Gastrocnemius medialis (tissue), 4 donors: Measurements from ENCODE around the gene ASTN2. TPM values are rescaled to one million over a fixed set of nuclear protein-coding genes. Genes with fewer than 3 reads are reported as not detected.

Experiments
- ATAC-seq, 2 donors: fragments of 150-250 bp; one replicate each; pipeline ENCODE4 v1.9.1; 2016
- DNase-seq, 2 donors: peaks; one replicate each; pipeline ENCODE4 v3.0.0-alpha.2; 2019
- H3K27ac ChIP-seq, 4 donors: fragments of 200-600 bp; sonication (generic); 1 replicate in 1 of 4; 2 replicates in 3 of 4; pipeline ENCODE4 v1.5.1; 2016 to 2018; ENCODE audit warnings: mild to moderate bottlenecking in 2 of 4, moderate library complexity in 1 of 4
- H3K27me3 ChIP-seq, 3 donors: fragments of 200-600 bp; sonication (generic) in 2 of 3; 1 replicate in 1 of 3; 2 replicates in 2 of 3; pipeline versions ENCODE4 v1.5.1 to v1.6.0; 2016 to 2019; ENCODE audit warnings: mild to moderate bottlenecking in 1 of 3, moderate library complexity in 1 of 3
- H3K36me3 ChIP-seq, 2 donors: fragments of 200-600 bp; sonication (generic) in 1 of 2; one replicate each; pipeline ENCODE4 v1.5.1; 2017 to 2018
- H3K4me1 ChIP-seq, 2 donors: fragments of 200-600 bp; sonication (generic) in 1 of 2; one replicate each; pipeline ENCODE4 v1.5.1; 2016 to 2017; ENCODE audit warnings: mild to moderate bottlenecking in 2 of 2
- H3K4me3 ChIP-seq, 4 donors: fragments of 200-600 bp; sonication (generic) in 3 of 4; 1 replicate in 1 of 4; 2 replicates in 3 of 4; pipeline ENCODE4 v1.5.1; 2016 to 2019; ENCODE audit warnings: mild to moderate bottlenecking in 2 of 4
- H3K9me3 ChIP-seq, 3 donors: fragments of 200-600 bp; sonication (generic) in 2 of 3; 1 replicate in 1 of 3; 2 replicates in 2 of 3; pipeline ENCODE4 v1.5.1; 2016 to 2019
- CTCF ChIP-seq, 5 experiments: fragments of 450-650 bp in 3 of 5; fragments of 200-600 bp in 2 of 5; sonication (generic) in 2 of 5; IDR thresholded peaks in 4 of 5; conservative IDR thresholded peaks in 1 of 5; 1 replicate in 4 of 5; 2 replicates in 1 of 5; pipeline ENCODE4 v1.5.1; 2016 to 2019; ENCODE audit warnings: antibody characterized with exemption in 5 of 5, mild to moderate bottlenecking in 3 of 5, moderate library complexity in 3 of 5
- POLR2A ChIP-seq, 2 donors: fragments of 450-650 bp; IDR thresholded peaks; one replicate each; pipeline ENCODE4 v1.6.1; 2017; ENCODE audit warnings: antibody characterized with exemption in 2 of 2, mild to moderate bottlenecking in 2 of 2, moderate library complexity in 2 of 2
- in situ Hi-C, 4 donors: fragments of 200-750 bp; cut with MboI; loops; one replicate each; pipeline versions ENCODE4 v1.15.0 to v1.8.0; 2017; ENCODE audit warnings: low sequenced_read_pairs in 4 of 4
- intact Hi-C: fragments of 100-400 bp; cut with DNase I; formaldehyde crosslinking; loops from one replicate; pipeline ENCODE4 v1.15.1; 2023; ENCODE audit warnings: low total_unique reads
- total RNA-seq, 4 donors: library from RNA; depleted of rRNA; stranded (reverse); fragments of >200 nt; gene quantifications; one replicate each; pipeline versions ENCODE4 v1.1.0 to v1.2.3, GENCODE V29; 2016

Gene ASTN2
- total RNA-seq, 4 donors from 2014 or later, result 2.5 to 4.6 (median 3.7) TPM

- no peaks in the 10 kb centered on the region for H3K36me3 ChIP-seq
- intact Hi-C loops (no loop called here), in situ Hi-C loops (no loop called here)
- no peak overlapping the region for H3K4me3 ChIP-seq
- H3K4me1 ChIP-seq, result peaks cover 0 to 7% of the 10 kb centered on the region in 2 donors
- H3K27me3 ChIP-seq, result no peaks in the 10 kb centered on the region
- ATAC-seq (peak; percentile 62 to 70), DNase-seq (peak; percentile 29 to 77)
- TF ChIP-seq CTCF (IDR thresholded peaks at IDR 0.05 in 4 of 5, conservative IDR thresholded peaks at IDR 0.05 in 1 of 5), result no peak
- no peak for TF ChIP-seq POLR2A (IDR thresholded peaks at IDR 0.05)
- H3K27ac ChIP-seq, result peak overlapping the region; percentile 48 to 53 (median 49)
- H3K9me3 ChIP-seq, result no peaks in the 10 kb centered on the region
These were observed 871.0 kb downstream of the ASTN2 start for GRCh38 chr9:116543731-116544400.

- TF ChIP-seq CTCF (IDR thresholded peaks at IDR 0.05 in 4 of 5, conservative IDR thresholded peaks at IDR 0.05 in 1 of 5), result no peak
- TF ChIP-seq POLR2A (IDR thresholded peaks at IDR 0.05), result no peak
- intact Hi-C loops, result no loop called here
- Histone ChIP-seq H3K4me1 (no peaks in the 10 kb centered on the region), H3K27me3 (no peaks in the 10 kb centered on the region), H3K27ac (no peak overlapping the region), H3K36me3 (no peaks in the 10 kb centered on the region), H3K4me3 (no peak overlapping the region), H3K9me3 (no peaks in the 10 kb centered on the region)
- in situ Hi-C loops, result no loop called here
- DNase-seq (no peak), ATAC-seq (no peak)
These were observed 873.5 kb downstream of the ASTN2 start for GRCh38 chr9:116541402-116541801.

- TF ChIP-seq CTCF (IDR thresholded peaks at IDR 0.05 in 4 of 5, conservative IDR thresholded peaks at IDR 0.05 in 1 of 5), result no peak
- Histone ChIP-seq H3K4me1 (no peaks in the 10 kb centered on the region), H3K27me3 (no peaks in the 10 kb centered on the region), H3K27ac (no peak overlapping the region), H3K36me3 (no peaks in the 10 kb centered on the region), H3K4me3 (no peak overlapping the region), H3K9me3 (no peaks in the 10 kb centered on the region)
- no peak for ATAC-seq
- in situ Hi-C loops (no loop called here), intact Hi-C loops (no loop called here)
- no peak for DNase-seq
These were observed 875.3 kb downstream of the ASTN2 start for GRCh38 chr9:116539549-116539948.

GRCh38 chr9:116525611-116526010 lies 889.2 kb downstream of the ASTN2 start:
- Histone ChIP-seq H3K9me3 (no peaks in the 10 kb centered on the region), H3K4me1 (peaks cover 0 to 4% of the 10 kb centered on the region in 2 donors), H3K4me3 (no peak overlapping the region), H3K27me3 (no peaks in the 10 kb centered on the region), H3K36me3 (no peaks in the 10 kb centered on the region), H3K27ac (no peak overlapping the region)
- in situ Hi-C loops, result no loop called here
- intact Hi-C loops, result no loop called here
- DNase-seq (no peak), ATAC-seq (no peak)
- no peak for TF ChIP-seq POLR2A (IDR thresholded peaks at IDR 0.05)
- TF ChIP-seq CTCF (IDR thresholded peaks at IDR 0.05 in 4 of 5, conservative IDR thresholded peaks at IDR 0.05 in 1 of 5), result no peak
